Neural cell (in vitro differentiated cells): Measurements from ENCODE around the gene GTF2I. TPM values are rescaled to one million over a fixed set of nuclear protein-coding genes. Genes with fewer than 3 reads are reported as not detected.

Source experiments
- H2AFZ ChIP-seq: fragments of 200-600, 300-800 bp; sonication (generic), shearing (Covaris generic); 2 replicates; pipeline ENCODE4 v1.6.0; 2014; ENCODE audit warnings: low read depth, mild to moderate bottlenecking, antibody characterized with exemption, low read length, moderate library complexity
- H3F3A ChIP-seq: fragments of 200-600 bp; shearing (Covaris generic); 2 replicates; pipeline ENCODE4 v1.6.1; 2016; ENCODE audit warnings: mild to moderate bottlenecking, moderate library complexity, mixed read lengths, antibody characterized with exemption, low read length; ENCODE audit not compliant: insufficient read depth, poor library complexity, severe bottlenecking
- H3K27ac ChIP-seq: fragments of 200-600, 300-800 bp; sonication (generic), shearing (Covaris generic); 2 replicates; pipeline ENCODE4 v1.5.1; 2014; ENCODE audit warnings: mild to moderate bottlenecking, low read length, moderate library complexity
- H3K27me3 ChIP-seq: fragments of 300-800, 200-600 bp; sonication (generic), shearing (Covaris generic); 2 replicates; pipeline ENCODE4 v1.6.0; 2014; ENCODE audit warnings: mild to moderate bottlenecking, low read depth, low read length, moderate library complexity; ENCODE audit not compliant: insufficient read depth
- H3K36me3 ChIP-seq: fragments of 300-800, 200-600 bp; sonication (generic), shearing (Covaris generic); 2 replicates; pipeline ENCODE4 v1.5.1; 2014; ENCODE audit warnings: mild to moderate bottlenecking, antibody characterized with exemption, low read length, moderate library complexity; ENCODE audit not compliant: insufficient read depth
- H3K4me2 ChIP-seq: fragments of 300-800, 200-600 bp; sonication (generic), shearing (Covaris generic); 2 replicates; pipeline ENCODE4 v1.6.0; 2014; ENCODE audit warnings: mild to moderate bottlenecking, low read length
- H3K4me3 ChIP-seq: fragments of 300-800, 200-600 bp; sonication (generic), shearing (Covaris generic); 2 replicates; pipeline ENCODE4 v1.5.1; 2014; ENCODE audit warnings: mild to moderate bottlenecking, low read length, moderate library complexity
- H3K79me2 ChIP-seq: fragments of 200-600 bp; shearing (Covaris generic); replicated peaks from 2 replicates; pipeline ENCODE4 v1.6.0; 2014; ENCODE audit warnings: mild to moderate bottlenecking, low read length, moderate library complexity; ENCODE audit not compliant: insufficient read depth
- H3K9ac ChIP-seq: fragments of 300-800, 200-600 bp; sonication (generic), shearing (Covaris generic); 2 replicates; pipeline ENCODE4 v1.6.1; 2016; ENCODE audit warnings: mild to moderate bottlenecking, low read length, mixed read lengths
- H3K9me2 ChIP-seq: fragments of 200-600 bp; shearing (Covaris generic); 2 replicates; pipeline ENCODE4 v1.6.1; 2016; ENCODE audit warnings: mild to moderate bottlenecking, low read length, mixed read lengths; ENCODE audit not compliant: insufficient read depth
- H3K9me3 ChIP-seq: fragments of 200-600, 300-800 bp; sonication (generic), shearing (Covaris generic); 2 replicates; pipeline ENCODE4 v1.6.1; 2016; ENCODE audit warnings: mild to moderate bottlenecking, mixed run types, low read length, moderate library complexity, mixed read lengths
- H4K20me1 ChIP-seq: fragments of 200-600 bp; shearing (Covaris generic); 2 replicates; pipeline ENCODE4 v1.6.1; 2016; ENCODE audit warnings: mild to moderate bottlenecking, mixed run types; ENCODE audit not compliant: insufficient read depth
- EP300 ChIP-seq: fragments of 450-650 bp; conservative IDR thresholded peaks from 2 replicates; pipeline ENCODE4 v1.6.1; 2014; ENCODE audit warnings: antibody characterized with exemption, mild to moderate bottlenecking, moderate library complexity; ENCODE audit not compliant: poor library complexity, severe bottlenecking
- EZH2 ChIP-seq: fragments of 200-600, 300-800 bp; shearing (Covaris generic), sonication (generic); IDR thresholded peaks from 2 replicates; pipeline ENCODE4 v1.6.1; 2014; ENCODE audit warnings: antibody characterized with exemption, low read length, borderline replicate concordance, mild to moderate bottlenecking; ENCODE audit not compliant: insufficient read depth, poor library complexity, severe bottlenecking
- MXI1 ChIP-seq: fragments of 450-650 bp; conservative IDR thresholded peaks from 2 replicates; pipeline ENCODE4 v1.6.1; 2014; ENCODE audit warnings: antibody characterized with exemption, mild to moderate bottlenecking; ENCODE audit not compliant: poor library complexity, severe bottlenecking
- POLR2AphosphoS5 ChIP-seq: IDR thresholded peaks from 2 replicates; pipeline ENCODE4 v1.6.1; 2012
- RAD21 ChIP-seq: fragments of 450-650 bp; conservative IDR thresholded peaks from 2 replicates; pipeline ENCODE4 v1.6.1; 2014; ENCODE audit warnings: antibody characterized with exemption, mild to moderate bottlenecking, moderate library complexity
- REST ChIP-seq: IDR thresholded peaks from 2 replicates; pipeline ENCODE4 v1.6.1; 2012; ENCODE audit warnings: borderline replicate concordance
- SMC3 ChIP-seq: fragments of 450-650 bp; conservative IDR thresholded peaks from 2 replicates; pipeline ENCODE4 v1.6.1; 2014; ENCODE audit warnings: antibody characterized with exemption, mild to moderate bottlenecking, moderate library complexity; ENCODE audit not compliant: poor library complexity
- TAF1 ChIP-seq: IDR thresholded peaks from 2 replicates; pipeline ENCODE4 v1.6.1; 2012; ENCODE audit warnings: low read depth
- polyA plus RNA-seq: library from polyadenylated mRNA; depleted of rRNA; stranded (reverse); fragments of >200 nt; gene quantifications from 2 replicates; pipeline ENCODE4 v1.2.3, GENCODE V29; 2014
- TF ChIP-seq, protein P1 (sequence below): fragments of 450-650 bp; IDR thresholded peaks from 2 replicates; pipeline ENCODE4 v1.5.1; 2014; ENCODE audit warnings: antibody characterized with exemption, mild to moderate bottlenecking, moderate library complexity; ENCODE audit not compliant: poor library complexity, severe bottlenecking

Gene GTF2I
- polyA plus RNA-seq, 1 donor from 2014 or later, result 274 TPM

GRCh38 chr7:74625446-74625845, 32.1 kb upstream of the GTF2I start:
- Histone ChIP-seq H3K27ac (no peak overlapping the region), H3K9me3 (no peaks in the 10 kb centered on the region), H3K9ac (no peak overlapping the region), H3K9me2 (no peaks in the 10 kb centered on the region), H3K4me2 (no peak overlapping the region), H3K27me3 (no peaks in the 10 kb centered on the region), H2AFZ (no peak overlapping the region), H3K4me3 (no peak overlapping the region), H3K79me2 (no peaks in the 10 kb centered on the region), H3F3A (no peaks in the 10 kb centered on the region), H4K20me1 (no peaks in the 10 kb centered on the region), H3K36me3 (no peaks in the 10 kb centered on the region)
- TF ChIP-seq MXI1, result no peak
- TF ChIP-seq, protein P1, sequence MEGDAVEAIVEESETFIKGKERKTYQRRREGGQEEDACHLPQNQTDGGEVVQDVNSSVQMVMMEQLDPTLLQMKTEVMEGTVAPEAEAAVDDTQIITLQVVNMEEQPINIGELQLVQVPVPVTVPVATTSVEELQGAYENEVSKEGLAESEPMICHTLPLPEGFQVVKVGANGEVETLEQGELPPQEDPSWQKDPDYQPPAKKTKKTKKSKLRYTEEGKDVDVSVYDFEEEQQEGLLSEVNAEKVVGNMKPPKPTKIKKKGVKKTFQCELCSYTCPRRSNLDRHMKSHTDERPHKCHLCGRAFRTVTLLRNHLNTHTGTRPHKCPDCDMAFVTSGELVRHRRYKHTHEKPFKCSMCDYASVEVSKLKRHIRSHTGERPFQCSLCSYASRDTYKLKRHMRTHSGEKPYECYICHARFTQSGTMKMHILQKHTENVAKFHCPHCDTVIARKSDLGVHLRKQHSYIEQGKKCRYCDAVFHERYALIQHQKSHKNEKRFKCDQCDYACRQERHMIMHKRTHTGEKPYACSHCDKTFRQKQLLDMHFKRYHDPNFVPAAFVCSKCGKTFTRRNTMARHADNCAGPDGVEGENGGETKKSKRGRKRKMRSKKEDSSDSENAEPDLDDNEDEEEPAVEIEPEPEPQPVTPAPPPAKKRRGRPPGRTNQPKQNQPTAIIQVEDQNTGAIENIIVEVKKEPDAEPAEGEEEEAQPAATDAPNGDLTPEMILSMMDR, result peak; percentile 28

DNA sequence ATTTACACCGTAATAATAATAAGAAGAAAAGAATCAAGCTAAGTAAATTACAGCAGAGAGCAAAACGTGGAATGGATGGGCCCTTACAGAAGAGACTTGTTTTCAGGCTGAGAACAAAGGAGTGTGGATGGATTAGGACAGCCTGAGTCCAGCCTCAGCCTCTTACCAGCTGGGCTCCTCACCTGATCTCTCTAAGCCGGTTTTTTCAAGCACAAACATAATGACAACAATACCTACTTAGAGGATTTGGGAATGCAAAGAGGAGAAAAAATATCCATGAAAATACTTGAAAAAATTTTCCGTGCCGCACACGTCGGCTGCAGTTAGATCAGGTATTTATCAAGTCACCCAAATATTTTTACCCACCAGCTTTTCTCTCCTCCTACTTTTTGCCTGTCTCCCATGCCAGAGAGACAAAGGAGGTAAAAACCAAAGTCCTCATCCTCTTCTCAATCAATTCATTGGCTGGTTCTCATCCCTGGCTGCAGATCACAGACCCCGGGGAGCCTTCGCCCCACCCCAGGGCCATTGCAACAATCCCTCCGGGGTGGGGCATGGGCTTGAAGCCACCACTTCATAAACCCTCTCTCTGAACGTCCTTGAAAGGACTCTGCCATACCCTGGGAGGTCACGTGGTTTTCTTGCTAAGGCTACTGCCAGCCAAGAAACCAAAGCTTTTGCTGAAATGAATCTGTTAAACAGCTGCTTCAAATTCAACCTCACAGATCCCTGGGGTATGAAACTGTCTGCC, 29.7 kb upstream of the GTF2I start:
- H3K27ac ChIP-seq, result no peak overlapping the region

More for the DNA sequence above, 29.7 kb upstream of the GTF2I start:
- Histone ChIP-seq H3K4me3 (no peak overlapping the region), H3K9ac (peak overlapping the region; percentile 9), H3K27me3 (no peaks in the 10 kb centered on the region), H2AFZ (peak overlapping the region; percentile 6), H3K9me2 (no peaks in the 10 kb centered on the region), H3K4me2 (no peak overlapping the region), H3F3A (no peaks in the 10 kb centered on the region), H4K20me1 (no peaks in the 10 kb centered on the region), H3K36me3 (no peaks in the 10 kb centered on the region), H3K79me2 (no peaks in the 10 kb centered on the region), H3K9me3 (no peaks in the 10 kb centered on the region)
- TF ChIP-seq EP300 (no peak), POLR2AphosphoS5 (no peak), RAD21 (no peak), MXI1 (no peak), SMC3 (no peak), EZH2 (no peak), REST (no peak), TAF1 (no peak)
- TF ChIP-seq, protein P1, result no peak
